ENCODE data around the gene TLL1.

The TLL1 gene

DNA sequence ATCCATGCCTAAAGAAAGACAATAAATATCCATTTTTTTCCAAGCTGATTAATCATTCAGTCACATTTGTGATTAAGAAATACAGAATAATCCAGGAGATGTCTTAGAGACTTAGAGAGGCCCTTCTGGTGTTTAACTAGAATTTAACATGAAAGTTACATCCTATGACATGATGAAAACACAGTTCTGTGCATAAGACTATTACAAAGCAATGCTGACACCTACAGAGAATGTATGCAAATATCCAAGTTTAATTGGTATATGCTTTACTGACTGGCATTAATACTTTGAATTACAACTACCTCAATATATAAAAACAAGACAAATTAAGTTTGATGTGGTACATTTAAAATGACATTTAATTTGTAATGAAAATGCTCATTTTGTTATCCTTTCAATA lies 17.8 kb upstream of the TLL1 start:
- no peak overlapping the region for H3K4me3 ChIP-seq (ENCODE audit: low read depth, low read length)
- no peak for DNase-seq (ENCODE audit: low read depth)
- TF ChIP-seq, protein P1, sequence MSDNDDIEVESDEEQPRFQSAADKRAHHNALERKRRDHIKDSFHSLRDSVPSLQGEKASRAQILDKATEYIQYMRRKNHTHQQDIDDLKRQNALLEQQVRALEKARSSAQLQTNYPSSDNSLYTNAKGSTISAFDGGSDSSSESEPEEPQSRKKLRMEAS (IDR thresholded peaks at IDR 0.05; ENCODE audit: low read depth, low read length) = no peak
- no peak for TF ChIP-seq POLR2A (IDR thresholded peaks at IDR 0.05; ENCODE audit: extremely low read depth, insufficient read length)
- TF ChIP-seq CTCF (IDR thresholded peaks at IDR 0.05; ENCODE audit: low read depth, low read length) = no peak
- TF ChIP-seq MYC (IDR thresholded peaks at IDR 0.05; ENCODE audit: low read depth, low read length) = no peak

DNA sequence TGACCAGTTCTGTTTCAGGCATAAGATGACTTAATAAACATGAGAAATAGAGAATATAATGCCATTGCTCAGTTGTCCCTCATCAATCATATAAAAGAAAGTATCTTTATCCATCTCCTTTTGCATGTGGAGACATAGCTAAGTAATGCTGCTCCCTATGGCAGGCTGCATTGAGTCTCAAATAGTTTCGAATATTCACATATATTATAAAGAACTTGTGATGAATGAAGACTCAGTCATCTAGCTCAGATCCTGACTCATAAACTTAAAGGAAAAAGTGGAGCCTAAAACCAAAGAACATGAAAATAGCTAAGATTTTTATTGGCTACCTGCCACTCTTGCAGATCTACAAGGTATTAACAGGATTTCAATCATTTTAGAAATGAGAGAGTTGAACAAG lies 11.7 kb upstream of the TLL1 start:
- no peak for DNase-seq (ENCODE audit: low read depth)
- TF ChIP-seq, protein P1 (IDR thresholded peaks at IDR 0.05; ENCODE audit: low read depth, low read length) = no peak
- TF ChIP-seq MYC (IDR thresholded peaks at IDR 0.05; ENCODE audit: low read depth, low read length) (no peak), POLR2A (IDR thresholded peaks at IDR 0.05; ENCODE audit: extremely low read depth, insufficient read length) (no peak), CTCF (IDR thresholded peaks at IDR 0.05; ENCODE audit: low read depth, low read length) (no peak)
- no peak overlapping the region for H3K4me3 ChIP-seq (ENCODE audit: low read depth, low read length)

- peak; percentile 3 for DNase-seq (ENCODE audit: low read depth)
- TF ChIP-seq CTCF (IDR thresholded peaks at IDR 0.05; ENCODE audit: low read depth, low read length) = no peak
- TF ChIP-seq, protein P1 (IDR thresholded peaks at IDR 0.05; ENCODE audit: low read depth, low read length) = no peak
- TF ChIP-seq MYC (IDR thresholded peaks at IDR 0.05; ENCODE audit: low read depth, low read length) = no peak
- no peak for TF ChIP-seq POLR2A (IDR thresholded peaks at IDR 0.05; ENCODE audit: extremely low read depth, insufficient read length)
- H3K4me3 ChIP-seq (ENCODE audit: low read depth, low read length) = no peak overlapping the region
These were observed 8.8 kb upstream of the TLL1 start for GRCh38 chr4:165864271-165864670.

- TF ChIP-seq POLR2A (IDR thresholded peaks at IDR 0.05; ENCODE audit: extremely low read depth, insufficient read length) (no peak), MYC (IDR thresholded peaks at IDR 0.05; ENCODE audit: low read depth, low read length) (no peak), CTCF (IDR thresholded peaks at IDR 0.05; ENCODE audit: low read depth, low read length) (no peak)
- TF ChIP-seq, protein P1 (IDR thresholded peaks at IDR 0.05; ENCODE audit: low read depth, low read length) = no peak
- no peak overlapping the region for H3K4me3 ChIP-seq (ENCODE audit: low read depth, low read length)
- no peak for DNase-seq (ENCODE audit: low read depth)
These were observed 6.9 kb upstream of the TLL1 start for GRCh38 chr4:165866019-165866650.

- no peak for DNase-seq (ENCODE audit: low read depth)
- TF ChIP-seq MYC (IDR thresholded peaks at IDR 0.05; ENCODE audit: low read depth, low read length) (no peak), CTCF (IDR thresholded peaks at IDR 0.05; ENCODE audit: low read depth, low read length) (no peak), POLR2A (IDR thresholded peaks at IDR 0.05; ENCODE audit: extremely low read depth, insufficient read length) (no peak)
- TF ChIP-seq, protein P1 (IDR thresholded peaks at IDR 0.05; ENCODE audit: low read depth, low read length) = no peak
These were observed 5.1 kb upstream of the TLL1 start for GRCh38 chr4:165867961-165868360.

More at GRCh38 chr4:165867961-165868360, 5.1 kb upstream of the TLL1 start:
- no peak overlapping the region for H3K4me3 ChIP-seq (ENCODE audit: low read depth, low read length)
